B cell (primary cell): ENCODE results near the gene MARK2. TPM values are rescaled to one million over a fixed set of nuclear protein-coding genes. Genes with fewer than 3 reads are reported as not detected.

Source experiments
- ATAC-seq: fragments of 200-7000 bp; cut with Tn5 transposase; one replicate; pipeline ENCODE4 v1.10.0; 2021; ENCODE audit warnings: low read depth, mild to moderate bottlenecking, moderate number of reproducible peaks, moderate library complexity
- CTCF ChIA-PET: fragments of 350-600 bp; sonication (Branson Sonifier 250); formaldehyde crosslinking; loops from one replicate; lab custom pipeline; 2021; ENCODE audit warnings: antibody characterized with exemption, inconsistent platforms; lab: Charles Lee
- POLR2A ChIA-PET: fragments of 350-600 bp; sonication (Branson Sonifier 250); formaldehyde crosslinking; loops from one replicate; lab custom pipeline; 2021; ENCODE audit warnings: antibody characterized with exemption; lab: Charles Lee
- DNase-seq: peaks from one replicate; pipeline ENCODE4 v3.0.0; 2013
- H2AFZ ChIP-seq: 2 replicates; pipeline ENCODE4 v1.6.1; 2012; ENCODE audit warnings: mild to moderate bottlenecking, low read depth, low read length; ENCODE audit not compliant: insufficient read depth, poor library complexity, severe bottlenecking
- H3K27ac ChIP-seq, 2 donors: 1 replicate in 1 of 2; 2 replicates in 1 of 2; pipeline ENCODE4 v1.5.1; 2012 to 2013; ENCODE audit warnings: low read length in 2 of 2, mild to moderate bottlenecking in 2 of 2, moderate library complexity in 1 of 2
- H3K27me3 ChIP-seq, 4 experiments: fragments of 200-600 bp in 1 of 4; sonication (generic) in 1 of 4; replicated peaks in 1 of 4; 1 replicate in 2 of 4; 2 replicates in 2 of 4; pipeline versions ENCODE4 v1.6.1 to v1.7.0; 2013 to 2016; ENCODE audit warnings: low read length in 3 of 4, mild to moderate bottlenecking in 2 of 4, mixed read lengths in 1 of 4, moderate library complexity in 1 of 4; ENCODE audit not compliant: insufficient read depth in 4 of 4, control insufficient read depth in 3 of 4; ENCODE audit errors: control extremely low read depth in 1 of 4
- H3K36me3 ChIP-seq, 2 experiments: replicated peaks in 1 of 2; 1 replicate in 1 of 2; 2 replicates in 1 of 2; pipeline versions ENCODE4 v1.6.1 to v1.7.1; 2013; ENCODE audit warnings: low read length in 1 of 2; ENCODE audit not compliant: insufficient read depth in 2 of 2, control insufficient read depth in 1 of 2; ENCODE audit errors: control extremely low read depth in 1 of 2, extremely low read depth in 1 of 2
- H3K4me1 ChIP-seq, 2 donors: fragments of 200-600 bp in 1 of 2; sonication (generic) in 1 of 2; 1 replicate in 1 of 2; 2 replicates in 1 of 2; pipeline versions ENCODE4 v1.5.1 to v1.6.1; 2013 to 2017; ENCODE audit warnings: low read length in 2 of 2; ENCODE audit not compliant: control insufficient read depth in 2 of 2, insufficient read depth in 2 of 2
- H3K4me2 ChIP-seq: replicated peaks from 2 replicates; pipeline ENCODE3; 2012; ENCODE audit warnings: mild to moderate bottlenecking, low read depth, low read length; ENCODE audit not compliant: poor library complexity, severe bottlenecking
- H3K4me3 ChIP-seq, 5 experiments: fragments of 200-600 bp in 1 of 5; sonication (generic) in 1 of 5; 1 replicate in 3 of 5; 2 replicates in 2 of 5; pipeline versions ENCODE4 v1.5.1 to v1.7.0; 2011 to 2016; ENCODE audit warnings: low read length in 4 of 5, mild to moderate bottlenecking in 4 of 5, low read depth in 2 of 5, control low read depth in 1 of 5, moderate library complexity in 1 of 5; ENCODE audit not compliant: insufficient read depth in 1 of 5; ENCODE audit errors: control extremely low read depth in 1 of 5, extremely low read depth in 1 of 5
- H3K79me2 ChIP-seq: fragments of 200-600 bp; sonication (generic); one replicate; pipeline ENCODE4 v1.6.0; 2016; ENCODE audit warnings: low read length; ENCODE audit not compliant: control insufficient read depth, insufficient read depth
- H3K9ac ChIP-seq: fragments of 200-600 bp; sonication (generic); 2 replicates; pipeline ENCODE4 v1.6.1; 2017; ENCODE audit warnings: mild to moderate bottlenecking, low read length, moderate library complexity
- H3K9me3 ChIP-seq, 3 donors: one replicate each; pipeline versions ENCODE4 v1.6.1 to v1.7.1; 2013; ENCODE audit warnings: low read length in 2 of 3; ENCODE audit not compliant: control insufficient read depth in 2 of 3, insufficient read depth in 1 of 3; ENCODE audit errors: control extremely low read depth in 1 of 3
- H4K20me1 ChIP-seq: 2 replicates; pipeline ENCODE4 v1.6.0; 2012; ENCODE audit warnings: mild to moderate bottlenecking, low read length; ENCODE audit not compliant: insufficient read depth, control insufficient read depth, poor library complexity, severe bottlenecking
- H3K27ac Mint-ChIP-seq: one replicate; pipeline ENCODE4 v1.8.0; 2021; ENCODE audit warnings: mixed read lengths
- H3K27me3 Mint-ChIP-seq: one replicate; pipeline ENCODE4 v1.8.0; 2021; ENCODE audit warnings: mixed read lengths
- H3K4me1 Mint-ChIP-seq: one replicate; pipeline ENCODE4 v1.8.0; 2021; ENCODE audit warnings: mixed read lengths
- H3K4me3 Mint-ChIP-seq: one replicate; pipeline ENCODE4 v1.8.0; 2021; ENCODE audit warnings: mixed read lengths
- H3K9me3 Mint-ChIP-seq: one replicate; pipeline ENCODE4 v1.8.0; 2022; ENCODE audit warnings: mixed read lengths; ENCODE audit not compliant: insufficient read depth
- EZH2 ChIP-seq: IDR thresholded peaks from 2 replicates; pipeline ENCODE4 v1.6.1; 2012; ENCODE audit warnings: borderline replicate concordance, low read depth, mild to moderate bottlenecking, moderate library complexity, low read length; ENCODE audit not compliant: insufficient read depth, poor library complexity, severe bottlenecking
- WGBS: methylation state at CpG from one replicate; pipeline ENCODE4 v1.1.5; 2013; ENCODE audit warnings: missing lambda C conversion rate; ENCODE audit not compliant: insufficient coverage; 5-methylcytosine and 5-hydroxymethylcytosine counted together
- intact Hi-C: fragments of 100-400 bp; cut with micrococcal nuclease; formaldehyde crosslinking; loops from one replicate; pipeline ENCODE4 v1.10.0; 2022
- polyA plus RNA-seq: library from polyadenylated mRNA; depleted of rRNA; stranded (reverse); fragments of >200 nt; gene quantifications from 2 replicates; pipeline ENCODE4 v1.2.3, GENCODE V29; 2012
- total RNA-seq, 2 donors: library from RNA; stranded (reverse); fragments of 120-200 nt in 1 of 2; gene quantifications; 1 replicate in 1 of 2; 2 replicates in 1 of 2; pipeline versions ENCODE4 v1.2.3 to v1.2.4, GENCODE V29; 2013 to 2022
- TF ChIP-seq, protein P1 (sequence below): fragments of 200-600 bp; IDR thresholded peaks from one replicate; pipeline ENCODE4 v1.8.0; 2022; ENCODE audit warnings: antibody characterized with exemption, mild to moderate bottlenecking

The MARK2 gene
- total and polyA plus RNA-seq, 2 donors (not counting 1 experiment from before 2014, with no cell fraction given): 47.2 to 58.1 TPM

DNA sequence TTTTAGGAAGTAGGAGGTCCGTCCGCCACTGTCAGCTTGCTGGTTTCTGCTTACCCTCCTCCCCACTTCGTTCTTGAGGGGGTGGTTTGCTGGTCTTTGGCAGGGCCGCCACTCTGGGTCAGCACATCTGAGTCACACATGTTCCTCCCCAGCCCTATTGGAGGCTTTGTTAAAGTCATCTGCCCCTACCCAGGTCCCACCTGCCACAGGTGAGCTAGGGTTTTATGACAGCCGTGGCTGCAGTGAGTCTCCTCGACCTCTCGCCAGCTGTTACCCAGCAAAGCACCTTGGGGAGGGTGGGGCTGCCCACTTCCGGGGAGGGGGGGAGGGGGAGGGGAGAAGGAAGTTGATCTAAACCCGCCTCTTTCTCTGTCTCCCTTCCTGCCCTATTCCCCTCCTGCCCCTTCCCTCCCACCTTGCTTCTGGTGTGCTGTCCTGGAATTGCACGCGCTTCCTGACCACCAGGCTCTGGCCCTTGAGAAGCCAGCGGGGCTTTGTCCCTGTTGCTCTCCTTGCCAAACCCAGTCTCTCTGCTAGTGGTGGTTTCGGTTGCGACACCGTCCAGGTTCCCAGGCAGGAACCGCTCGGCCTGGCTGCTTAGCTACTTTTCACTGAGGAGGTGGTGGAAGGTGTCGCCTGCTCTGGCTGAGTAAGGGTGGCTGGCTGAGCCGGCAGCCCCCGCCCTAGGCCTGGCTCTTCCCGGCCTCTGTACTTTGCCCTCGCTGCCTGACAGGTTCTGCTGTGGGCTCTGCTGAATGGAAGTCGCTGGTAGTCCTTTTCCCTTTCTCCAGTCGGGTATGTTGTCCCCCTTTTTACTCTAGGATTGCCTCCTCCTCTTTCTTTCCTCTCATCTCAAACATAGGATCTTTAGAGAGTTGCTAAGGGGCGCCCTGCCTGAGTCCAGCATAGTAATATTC is 49.5 kb downstream of the MARK2 start:
- 2% methylated on average over 14 of the region's 25 CpGs for WGBS
- Histone ChIP-seq H3K79me2 (peaks cover 99% of the 10 kb centered on the region), H3K36me3 (peaks cover 0 to 19% of the 10 kb centered on the region in 2 experiments), H3K9me3 (peaks cover 0 to 3% (median 0%) of the 10 kb centered on the region in 3 donors), H3K4me2 (peak overlapping the region; percentile 98), H3K27me3 (no peaks in the 10 kb centered on the region), H3K9ac (peak overlapping the region; percentile 82), H3K4me1 (peaks cover 39 to 53% of the 10 kb centered on the region in 2 donors), H2AFZ (peak overlapping the region; percentile 66), H4K20me1 (peaks cover 92% of the 10 kb centered on the region), H3K4me3 (peak overlapping the region; percentile 36 to 88 (median 68)), H3K27ac (peak overlapping the region; percentile 67 to 82)
- DNase-seq (peak; percentile 83), ATAC-seq (peak; percentile 89)
- intact Hi-C loops: loop anchor here (1.0 to 10.0 kb wide), 3 partner anchors 50 to 86 kb away; partner anchors contain the start of genes COX8A and NAA40
- Mint-ChIP-seq H3K4me1 (peaks cover 72% of the 10 kb centered on the region), H3K9me3 (no peaks in the 10 kb centered on the region), H3K27me3 (no peaks in the 10 kb centered on the region), H3K27ac (peak overlapping the region; percentile 87), H3K4me3 (peak overlapping the region; percentile 93)
- CTCF ChIA-PET: interaction anchor here (0.8 to 1.3 kb wide), 7 partner anchors 8 to 51 kb away, joined by 3 read pairs; no protein-coding TSS in a partner anchor
- POLR2A ChIA-PET: interaction anchor here (0.6 to 1.6 kb wide), 3 partner anchors 40 to 1152 kb away, joined by 3 to 7 read pairs (median 4); partner anchors contain the start of gene MARK2
- TF ChIP-seq EZH2: no peak
- TF ChIP-seq, protein P1, sequence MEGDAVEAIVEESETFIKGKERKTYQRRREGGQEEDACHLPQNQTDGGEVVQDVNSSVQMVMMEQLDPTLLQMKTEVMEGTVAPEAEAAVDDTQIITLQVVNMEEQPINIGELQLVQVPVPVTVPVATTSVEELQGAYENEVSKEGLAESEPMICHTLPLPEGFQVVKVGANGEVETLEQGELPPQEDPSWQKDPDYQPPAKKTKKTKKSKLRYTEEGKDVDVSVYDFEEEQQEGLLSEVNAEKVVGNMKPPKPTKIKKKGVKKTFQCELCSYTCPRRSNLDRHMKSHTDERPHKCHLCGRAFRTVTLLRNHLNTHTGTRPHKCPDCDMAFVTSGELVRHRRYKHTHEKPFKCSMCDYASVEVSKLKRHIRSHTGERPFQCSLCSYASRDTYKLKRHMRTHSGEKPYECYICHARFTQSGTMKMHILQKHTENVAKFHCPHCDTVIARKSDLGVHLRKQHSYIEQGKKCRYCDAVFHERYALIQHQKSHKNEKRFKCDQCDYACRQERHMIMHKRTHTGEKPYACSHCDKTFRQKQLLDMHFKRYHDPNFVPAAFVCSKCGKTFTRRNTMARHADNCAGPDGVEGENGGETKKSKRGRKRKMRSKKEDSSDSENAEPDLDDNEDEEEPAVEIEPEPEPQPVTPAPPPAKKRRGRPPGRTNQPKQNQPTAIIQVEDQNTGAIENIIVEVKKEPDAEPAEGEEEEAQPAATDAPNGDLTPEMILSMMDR: no peak
